Measurements from ENCODE around the gene OAF. TPM values are rescaled to one million over a fixed set of nuclear protein-coding genes. Genes with fewer than 3 reads are reported as not detected.
A peak's percentile ranks its signal among the peaks of the same experiment; 100 is the strongest.

Gene OAF
- total RNA-seq, 1 experiment from 2014 or later = 32.3 TPM

- no TSS peak for BruUV-seq (replicated peaks)
- H4K20me1 ChIP-seq (ENCODE audit: insufficient read depth) = no peaks in the 10 kb centered on the region
- CTCF ChIA-PET = interaction anchor here (1.2 to 11.9 kb wide), 3 partner anchors 12 to 66 kb away, joined by 3 to 240 read pairs (median 4); no protein-coding TSS in a partner anchor
- H3K79me2 ChIP-seq (ENCODE audit: insufficient read depth, low read length) = no peaks in the 10 kb centered on the region
- H3K4me1 ChIP-seq (ENCODE audit: control insufficient read depth in 1 of 2, insufficient read depth in 2 of 2, low read length in 2 of 2) = no peaks in the 10 kb centered on the region
- H3K36me3 ChIP-seq (ENCODE audit: control insufficient read depth in 1 of 2, insufficient read depth in 2 of 2, low read length in 2 of 2) = no peaks in the 10 kb centered on the region
- intact Hi-C loops (cut with micrococcal nuclease) = loop anchor here (1.0 to 5.0 kb wide), 2 partner anchors 65 to 717 kb away; no protein-coding TSS in a partner anchor
- POLR2A ChIA-PET = interaction anchor here (3.2 kb wide), 1 partner anchor 65 kb away, joined by 37 read pairs; no protein-coding TSS in a partner anchor
- H3K4me3 ChIP-seq (replicated peaks in 1 of 2; ENCODE audit: low read depth in 1 of 2, low read length in 2 of 2) = no peak overlapping the region
- ATAC-seq (peak; percentile 92), DNase-seq (ENCODE audit: low read depth, low spot score) (peak; percentile 64)
- no peaks in the 10 kb centered on the region for H3K9me3 ChIP-seq (ENCODE audit: control insufficient read depth in 1 of 2, insufficient read depth in 1 of 2, low read depth in 1 of 2, low read length in 2 of 2)
- RAD21 ChIA-PET (ENCODE audit: low non-redundant PET in 1 of 2, low total read pairs in 2 of 2, uncharacterized antibody in 2 of 2, unreplicated experiment in 2 of 2) = interaction anchor here (1.1 to 2.0 kb wide), 4 partner anchors 67 to 68 kb away, joined by 3 to 7 read pairs (median 4); no protein-coding TSS in a partner anchor
- TF ChIP-seq RAD21 (IDR thresholded peaks at IDR 0.05; ENCODE audit: low read depth) = peak; percentile 98
- TF ChIP-seq, protein P1, sequence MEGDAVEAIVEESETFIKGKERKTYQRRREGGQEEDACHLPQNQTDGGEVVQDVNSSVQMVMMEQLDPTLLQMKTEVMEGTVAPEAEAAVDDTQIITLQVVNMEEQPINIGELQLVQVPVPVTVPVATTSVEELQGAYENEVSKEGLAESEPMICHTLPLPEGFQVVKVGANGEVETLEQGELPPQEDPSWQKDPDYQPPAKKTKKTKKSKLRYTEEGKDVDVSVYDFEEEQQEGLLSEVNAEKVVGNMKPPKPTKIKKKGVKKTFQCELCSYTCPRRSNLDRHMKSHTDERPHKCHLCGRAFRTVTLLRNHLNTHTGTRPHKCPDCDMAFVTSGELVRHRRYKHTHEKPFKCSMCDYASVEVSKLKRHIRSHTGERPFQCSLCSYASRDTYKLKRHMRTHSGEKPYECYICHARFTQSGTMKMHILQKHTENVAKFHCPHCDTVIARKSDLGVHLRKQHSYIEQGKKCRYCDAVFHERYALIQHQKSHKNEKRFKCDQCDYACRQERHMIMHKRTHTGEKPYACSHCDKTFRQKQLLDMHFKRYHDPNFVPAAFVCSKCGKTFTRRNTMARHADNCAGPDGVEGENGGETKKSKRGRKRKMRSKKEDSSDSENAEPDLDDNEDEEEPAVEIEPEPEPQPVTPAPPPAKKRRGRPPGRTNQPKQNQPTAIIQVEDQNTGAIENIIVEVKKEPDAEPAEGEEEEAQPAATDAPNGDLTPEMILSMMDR (IDR thresholded peaks at IDR 0.05 in 2 of 3, conservative IDR thresholded peaks at IDR 0.05 in 1 of 3; ENCODE audit: borderline replicate concordance in 1 of 3, insufficient read depth in 1 of 3, low read depth in 2 of 3, low read length in 2 of 3) = peak; percentile 93 to 97 (median 93)
- TF ChIP-seq POLR2A (IDR thresholded peaks at IDR 0.05; ENCODE audit: borderline replicate concordance, extremely low read depth, insufficient read depth, insufficient read length) = no peak
- no peak for TF ChIP-seq ZNF274 (IDR thresholded peaks at IDR 0.05; ENCODE audit: low read depth, low read length)
- no peak overlapping the region for H2AFZ ChIP-seq (ENCODE audit: low read depth, low read length, poor library complexity, severe bottlenecking)
- H3K9ac ChIP-seq (ENCODE audit: low read length) = no peak overlapping the region
- no peaks in the 10 kb centered on the region; the same call in 1 of the 2 replicates for H3K27me3 ChIP-seq (ENCODE audit: insufficient read depth, low read length)
- H3K27ac ChIP-seq (ENCODE audit: low read depth, low read length) = no peak overlapping the region
- no peaks in the 10 kb centered on the region for H3K9me2 ChIP-seq (ENCODE audit: insufficient read depth)
- H3K4me2 ChIP-seq (ENCODE audit: low read length) = no peak overlapping the region
These were observed 24.3 kb downstream of the OAF start for GRCh38 chr11:120235024-120235628.

All from HCT116 (cell line).